HG03460 (cell line): ENCODE data around the gene PARP1.
"Not testable (repeated sequence)": the region's sequence is repeated elsewhere in the genome, so short reads cannot be mapped to it uniquely, and the experiment has no call there.

Experiments
- ATAC-seq: cut with Tn5 transposase; IDR thresholded peaks from one replicate; pipeline ENCODE4 v1.9.1; 2021; ENCODE audit not compliant: unreplicated experiment

Gene PARP1

DNA sequence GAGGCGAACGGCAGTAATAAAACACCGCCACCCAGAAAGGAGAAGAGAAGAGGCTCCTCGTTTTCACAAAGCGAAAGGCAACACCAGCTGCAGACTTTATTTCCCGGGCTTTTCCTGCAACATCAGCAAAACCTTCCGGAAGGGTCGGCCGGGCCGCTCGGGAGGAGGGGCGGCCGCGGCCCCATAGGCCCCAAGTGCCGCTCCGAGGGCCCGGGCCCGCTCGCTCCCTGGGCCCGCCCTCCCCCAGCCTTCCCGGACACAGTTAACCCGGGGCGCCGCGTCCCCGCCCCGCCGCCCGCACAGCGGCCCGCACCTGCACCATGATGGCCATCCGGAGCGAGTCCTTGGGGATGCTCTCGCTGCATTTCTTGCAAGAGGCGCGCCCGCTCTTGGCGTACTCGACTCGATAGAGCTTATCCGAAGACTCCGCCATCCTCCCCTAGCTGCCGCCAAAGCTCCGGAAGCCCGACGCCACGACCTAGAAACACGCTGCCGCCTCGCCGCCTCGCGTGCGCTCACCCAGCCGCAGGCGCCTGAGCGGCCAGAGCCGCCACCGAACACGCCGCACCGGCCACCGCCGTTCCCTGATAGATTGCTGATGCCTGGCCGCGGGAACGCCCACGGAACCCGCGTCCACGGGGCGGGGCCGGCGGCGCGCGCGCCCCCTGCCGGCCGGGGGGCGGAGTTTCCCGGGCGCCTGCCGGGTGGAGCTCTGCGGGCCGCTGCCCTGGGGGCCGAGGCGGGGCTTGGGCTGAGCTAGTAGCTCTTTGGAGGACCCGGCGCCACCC lies at the start of gene PARP1:
PARP1 (minus strand) TSS at position 597 of the 788 bp plus-strand sequence; CDS start at position 433, 164 bp downstream.
- peak; percentile 74 for ATAC-seq

DNA sequence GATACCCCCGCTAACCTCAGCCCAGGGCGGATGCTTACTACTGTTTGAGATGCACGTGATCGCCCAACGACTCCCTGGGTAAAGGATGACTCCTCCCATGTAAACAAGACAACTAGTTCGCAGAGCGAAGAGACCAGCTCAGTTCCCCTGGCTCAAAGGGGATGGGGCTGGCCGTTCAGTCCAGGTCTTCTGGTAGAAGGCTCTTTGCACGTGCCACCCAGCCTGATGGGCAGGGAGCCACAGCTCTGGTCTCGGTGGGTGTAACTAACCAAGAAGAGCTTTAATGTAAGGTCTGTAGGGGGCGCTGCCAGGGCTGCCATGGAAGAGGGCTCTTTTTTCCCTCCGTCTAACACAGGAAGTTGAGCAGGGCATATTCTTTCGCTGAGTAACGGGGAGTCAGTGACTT lies 49.4 kb upstream of the PARP1 start:
- no peak for ATAC-seq

DNA sequence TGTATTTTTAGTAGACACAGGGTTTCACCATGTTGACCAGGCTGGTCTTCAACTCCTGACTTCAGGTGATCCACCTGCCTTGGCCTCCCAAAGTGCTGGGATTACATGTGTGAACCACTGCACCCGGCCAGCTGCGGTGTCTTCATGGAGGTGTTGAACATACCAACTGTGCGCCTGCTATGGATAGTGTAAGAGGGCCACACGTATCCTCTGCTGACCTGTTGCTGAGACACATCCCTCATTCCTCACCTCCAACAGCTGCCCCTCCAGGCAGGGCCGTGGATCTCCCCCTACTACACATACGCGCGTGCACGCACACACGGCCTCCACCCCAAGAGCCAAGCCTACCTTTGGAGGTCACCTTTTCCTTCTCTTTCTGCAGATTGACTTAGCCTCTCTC lies 48.0 kb upstream of the PARP1 start:
- ATAC-seq: no peak

DNA sequence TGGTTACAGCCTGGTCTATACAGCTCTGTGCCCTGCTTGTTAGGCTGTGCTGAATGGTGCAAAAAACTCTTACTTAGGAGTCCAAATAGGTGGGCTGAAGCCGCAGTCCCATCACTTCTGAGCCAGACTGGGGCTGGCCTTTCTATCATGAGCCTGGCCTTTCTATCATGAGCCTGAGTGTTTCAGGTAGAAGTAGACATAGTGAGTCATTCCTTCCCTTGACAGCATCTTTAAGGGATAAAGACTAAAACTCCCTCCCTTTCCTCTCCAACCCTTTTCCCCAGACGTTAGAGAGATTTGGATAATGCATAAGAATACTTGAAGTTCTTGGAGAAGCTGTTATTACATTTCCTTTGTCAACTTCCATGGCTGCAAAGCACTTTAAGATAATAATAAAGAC lies 46.5 kb upstream of the PARP1 start:
- no peak for ATAC-seq

DNA sequence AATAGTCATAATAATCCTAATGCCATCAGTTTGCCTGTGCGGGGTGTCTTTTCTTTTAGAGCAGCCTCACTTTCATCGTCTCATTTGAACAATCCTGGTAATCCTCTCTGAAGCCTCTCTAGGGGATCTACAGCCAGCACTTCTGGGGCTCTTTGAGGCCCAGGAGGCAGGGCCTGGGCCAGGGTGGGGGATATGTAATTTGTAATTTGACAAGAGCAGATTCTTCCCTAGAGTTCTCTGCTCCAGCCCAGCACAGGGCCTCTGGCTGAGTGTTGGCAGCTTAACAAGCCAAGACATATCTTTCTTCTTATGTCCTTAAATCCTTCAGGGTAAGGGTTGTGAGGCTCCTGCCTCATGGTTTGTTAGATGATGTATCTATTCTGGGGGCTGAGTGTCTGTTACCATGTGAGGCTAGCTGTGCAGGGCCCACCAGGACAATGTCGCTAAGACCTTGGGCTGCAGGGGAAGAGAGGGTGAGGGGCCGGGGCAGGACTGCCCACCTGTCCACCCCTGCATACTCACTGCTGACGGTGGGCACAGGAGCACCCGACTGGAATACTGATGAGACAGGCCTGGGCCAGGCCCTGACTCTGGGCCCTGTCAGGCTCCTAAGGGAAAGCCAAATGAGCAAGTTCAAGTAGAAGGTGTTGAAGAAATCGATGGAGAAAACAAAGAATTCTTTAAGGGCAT lies 45.3 kb upstream of the PARP1 start:
- ATAC-seq: no peak

DNA sequence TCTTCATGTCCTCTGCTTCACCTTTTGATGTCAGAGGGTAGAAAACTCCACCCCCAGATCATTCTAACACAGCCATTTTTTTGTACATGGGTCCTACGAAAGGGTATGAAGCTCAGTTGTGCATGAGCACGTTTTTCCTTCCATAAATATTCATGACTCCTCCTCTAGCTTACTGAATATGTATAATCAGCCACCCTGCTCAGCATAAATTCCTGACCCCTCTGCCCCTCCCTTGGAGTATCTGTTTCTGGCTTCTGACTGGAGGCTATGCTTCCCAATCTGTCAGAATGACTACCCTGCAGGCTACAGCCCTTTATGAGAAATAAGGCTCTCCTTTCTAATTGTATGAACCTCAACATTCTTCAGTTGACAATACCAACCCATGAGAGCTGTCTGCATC lies 42.8 kb upstream of the PARP1 start:
- ATAC-seq: no peak

DNA sequence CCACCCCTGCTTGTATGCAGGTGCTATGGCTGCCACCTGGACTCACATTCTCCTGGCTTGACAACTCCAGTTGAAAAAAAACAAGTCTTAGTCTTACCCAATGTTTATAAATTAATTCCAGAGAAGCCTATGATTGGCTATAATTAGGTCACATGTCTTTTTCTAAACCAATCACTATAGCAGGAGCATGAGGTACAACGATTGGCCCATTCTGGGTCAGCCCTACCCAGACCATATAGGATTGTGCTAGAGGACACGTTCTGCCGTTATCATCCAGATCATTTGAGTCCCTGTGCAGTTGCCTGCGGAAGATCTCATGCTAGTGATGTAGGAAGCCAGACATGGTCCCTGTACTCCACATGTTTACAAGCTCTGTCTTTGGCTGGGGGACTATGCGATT lies 41.9 kb upstream of the PARP1 start:
- no peak for ATAC-seq

DNA sequence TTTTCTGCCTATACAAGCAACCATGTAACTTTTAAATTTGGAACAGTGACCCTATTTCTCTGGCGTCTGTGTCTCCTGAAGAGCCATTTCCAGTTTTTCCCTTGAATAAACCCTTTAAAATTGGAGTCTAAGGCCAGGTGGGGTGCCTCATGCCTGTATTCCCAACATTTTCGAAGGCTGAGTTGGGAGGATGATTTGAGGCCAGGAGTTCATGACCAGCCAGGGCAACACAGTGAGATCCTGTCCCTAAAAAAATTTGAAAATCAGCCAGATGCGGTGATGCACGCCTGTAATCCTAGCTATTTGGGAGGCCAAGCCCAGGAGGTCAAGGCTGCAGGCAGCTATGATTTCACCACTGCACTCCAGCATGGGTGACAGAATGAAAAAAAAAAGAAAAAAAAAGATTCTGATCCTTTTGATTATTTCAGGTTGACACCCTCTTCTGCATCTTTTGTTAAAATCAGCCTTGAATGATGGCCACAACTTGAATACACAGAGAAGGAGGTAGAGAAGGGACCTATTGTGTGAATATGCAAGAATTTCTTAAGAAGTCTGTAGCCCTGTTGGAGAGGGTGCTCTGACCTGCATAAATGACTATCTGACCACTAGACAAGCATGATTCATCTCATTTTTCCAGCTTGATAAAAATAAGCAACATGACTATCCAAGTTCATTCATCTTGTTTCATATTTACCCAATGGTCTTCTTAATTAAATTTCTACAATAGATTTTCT lies 40.2 kb upstream of the PARP1 start:
- ATAC-seq: no peak

DNA sequence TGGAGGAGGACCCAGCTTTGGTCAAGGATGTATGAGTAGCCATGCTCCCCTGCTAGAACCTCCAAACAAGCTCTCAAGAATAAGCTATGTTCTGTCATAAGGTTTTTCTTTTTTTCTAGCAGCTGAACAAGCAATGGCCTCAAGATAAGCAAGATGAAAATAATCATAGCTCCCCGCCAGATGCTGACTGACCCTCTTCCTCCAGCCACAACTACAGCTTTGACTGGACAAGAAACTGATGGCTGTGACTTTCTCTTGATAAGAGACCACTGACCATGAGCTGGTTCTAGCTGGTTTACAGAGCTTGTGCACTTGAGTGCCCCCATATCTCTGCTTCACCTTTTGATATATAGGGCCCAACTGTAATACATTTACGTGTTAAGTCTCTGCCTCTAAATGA lies 38.2 kb upstream of the PARP1 start:
- ATAC-seq: no peak

DNA sequence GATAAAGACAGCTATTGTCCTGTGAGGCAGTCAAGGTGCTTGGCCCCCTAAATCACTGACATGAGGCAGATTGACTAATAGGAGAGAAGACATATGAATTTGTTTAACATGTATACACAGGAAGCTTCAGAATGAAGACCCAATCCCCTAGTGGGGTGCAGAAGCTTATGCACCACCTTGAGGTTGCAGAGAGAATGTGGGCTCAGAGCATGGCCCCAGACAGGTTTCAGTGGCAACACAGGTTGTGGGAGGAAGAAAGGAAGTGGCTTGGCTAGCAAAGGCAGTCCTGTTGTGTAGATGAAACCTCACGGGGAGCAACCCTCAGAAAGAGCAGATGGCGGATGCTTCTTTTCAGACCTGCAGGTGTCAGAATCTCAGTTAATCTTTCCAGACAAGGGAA lies 37.0 kb upstream of the PARP1 start:
- peak; percentile 99 for ATAC-seq

DNA sequence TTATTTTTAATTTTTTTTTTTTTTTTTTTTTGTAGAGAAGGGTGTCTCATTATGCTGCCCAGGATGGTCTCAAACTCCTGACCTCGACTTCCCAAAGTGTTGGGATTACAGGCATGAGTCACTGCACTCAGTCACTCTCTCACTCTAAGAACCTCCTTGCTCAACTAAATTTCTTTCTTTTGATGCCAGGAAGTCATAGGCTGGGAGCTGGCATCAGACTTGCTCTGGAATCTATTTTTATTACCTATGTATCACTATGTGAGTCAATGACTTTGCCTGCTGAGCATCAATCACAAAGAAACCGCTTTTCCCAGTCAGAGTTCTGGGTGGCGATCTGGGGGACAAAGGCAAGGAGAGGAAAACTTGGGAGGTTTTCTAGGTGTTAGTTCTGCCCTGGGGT lies 35.5 kb upstream of the PARP1 start:
- ATAC-seq: no peak

DNA sequence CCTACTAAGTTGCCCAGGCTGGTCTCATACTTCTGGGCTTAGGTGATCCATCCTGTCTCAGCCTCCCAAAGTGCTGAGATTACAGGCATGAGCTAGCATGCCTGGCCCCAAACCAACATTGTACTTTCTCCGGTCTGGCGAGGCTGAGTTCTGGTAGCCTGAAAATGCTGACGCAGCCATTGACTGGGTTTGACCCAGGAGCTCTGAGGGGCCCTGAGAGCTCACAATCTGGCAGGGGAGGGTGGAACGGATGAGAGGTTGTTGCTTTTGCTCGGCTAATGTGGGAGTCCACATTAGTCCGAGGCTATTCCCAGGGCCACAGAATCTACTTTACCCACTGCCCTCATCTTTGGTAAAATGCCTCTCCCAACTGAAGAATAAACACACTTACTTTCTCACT lies 35.1 kb upstream of the PARP1 start:
- ATAC-seq: no peak

DNA sequence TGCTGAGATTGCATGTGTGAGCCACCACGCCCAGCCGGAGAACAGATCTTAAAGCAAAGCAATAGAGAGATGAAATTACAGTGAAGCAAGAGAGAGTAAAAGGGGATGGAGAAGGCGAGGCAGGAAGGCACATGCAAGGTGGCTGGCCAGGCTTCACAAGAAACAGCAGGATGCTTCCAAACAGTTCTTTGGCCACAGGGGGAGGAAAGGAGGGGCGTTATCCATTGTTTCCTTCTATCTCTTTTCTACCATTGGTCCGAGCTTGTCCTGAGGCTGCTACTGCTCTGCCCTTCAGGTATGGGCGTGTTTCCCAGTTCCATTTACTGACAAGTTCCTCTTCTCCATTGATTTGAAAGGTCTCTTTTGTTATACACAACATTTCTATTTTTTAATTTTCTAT lies 33.7 kb upstream of the PARP1 start:
- ATAC-seq: no peak

DNA sequence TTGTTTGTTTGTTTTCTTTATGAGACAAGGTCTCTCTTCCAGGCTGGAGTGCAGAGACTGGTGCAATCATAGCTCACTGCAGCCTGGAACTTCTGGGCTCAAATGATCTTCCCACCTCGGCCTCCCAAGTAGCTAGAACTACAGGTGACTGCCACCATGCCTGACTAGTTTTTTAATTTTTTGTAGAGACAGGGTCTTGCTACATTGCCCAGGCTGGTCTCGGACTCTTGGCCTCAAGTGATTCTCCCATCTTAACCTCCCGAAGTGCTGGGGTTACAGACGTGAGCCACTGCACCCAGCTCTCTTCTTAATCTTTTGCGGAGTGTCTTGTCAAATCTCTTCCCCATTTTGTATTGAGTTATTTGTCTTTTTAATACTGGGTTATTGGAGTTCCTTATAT lies 32.6 kb upstream of the PARP1 start:
- no peak for ATAC-seq

DNA sequence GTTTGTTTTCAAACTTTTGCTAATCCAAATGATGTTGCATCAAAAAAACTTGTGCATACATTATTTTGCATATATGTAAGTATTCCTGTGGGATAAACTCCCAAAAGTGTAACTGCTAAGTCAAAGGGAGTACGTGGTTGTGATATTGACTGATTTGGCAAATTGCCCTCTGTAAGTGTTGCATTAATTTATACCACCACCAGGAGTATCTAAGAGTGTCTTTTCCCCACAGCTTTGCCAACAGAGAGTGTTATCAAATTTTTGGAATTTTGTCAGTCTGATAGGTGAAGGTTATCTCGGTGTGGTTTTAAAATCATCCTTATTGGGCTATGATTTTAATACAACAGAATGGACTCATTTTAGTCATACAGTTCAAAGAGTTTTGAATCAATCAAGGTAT lies 30.1 kb upstream of the PARP1 start:
- no peak for ATAC-seq

DNA sequence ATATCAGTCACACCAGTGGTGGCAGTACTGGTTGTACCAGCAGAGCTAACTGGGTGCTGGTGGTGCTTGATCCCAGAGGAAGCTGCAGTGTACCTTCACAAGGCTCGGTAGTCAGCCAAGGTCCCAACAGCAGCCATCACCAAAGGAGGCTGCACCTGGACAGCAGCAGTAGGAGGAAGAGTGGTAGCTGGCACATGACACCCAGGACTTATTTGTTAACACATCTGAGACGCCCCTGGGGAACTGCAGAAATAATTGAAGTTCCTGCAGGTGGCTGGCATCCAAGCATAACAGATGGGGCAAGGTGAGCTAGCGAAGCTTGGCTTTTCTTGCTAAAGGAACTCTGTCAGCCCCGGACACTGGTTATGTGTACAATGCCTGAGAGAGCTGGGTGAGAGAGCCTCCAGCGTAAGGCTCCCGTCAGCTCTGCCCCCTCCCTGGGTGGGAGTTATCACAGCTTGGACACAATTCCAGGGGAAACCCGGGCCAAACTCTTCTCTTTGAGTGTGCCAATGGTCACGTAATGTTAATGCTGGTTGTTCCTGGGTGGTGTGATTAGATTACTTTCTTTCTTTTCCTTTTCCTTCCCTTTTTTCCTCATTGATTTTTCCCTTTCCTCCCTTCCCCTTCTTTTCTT lies 29.1 kb upstream of the PARP1 start:
- ATAC-seq: no peak

DNA sequence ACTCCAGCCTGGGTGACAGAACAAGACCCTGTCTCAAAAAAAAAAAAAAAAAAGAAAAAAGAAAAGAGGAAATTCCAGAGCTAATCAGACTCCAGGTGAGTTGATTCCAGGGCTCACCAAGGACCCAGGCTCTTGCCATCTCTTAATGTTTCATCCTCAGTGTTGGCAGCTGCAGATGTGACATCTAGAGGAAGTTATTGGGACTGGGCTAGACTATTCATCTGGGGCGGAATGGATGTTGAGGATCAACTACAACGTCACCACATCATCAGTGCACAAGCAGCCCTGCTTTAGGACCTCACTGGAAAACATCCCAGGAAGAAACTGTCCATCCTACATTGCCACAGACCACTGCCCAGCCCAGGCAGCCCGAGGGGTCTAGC lies 28.6 kb upstream of the PARP1 start:
- ATAC-seq: no peak

DNA sequence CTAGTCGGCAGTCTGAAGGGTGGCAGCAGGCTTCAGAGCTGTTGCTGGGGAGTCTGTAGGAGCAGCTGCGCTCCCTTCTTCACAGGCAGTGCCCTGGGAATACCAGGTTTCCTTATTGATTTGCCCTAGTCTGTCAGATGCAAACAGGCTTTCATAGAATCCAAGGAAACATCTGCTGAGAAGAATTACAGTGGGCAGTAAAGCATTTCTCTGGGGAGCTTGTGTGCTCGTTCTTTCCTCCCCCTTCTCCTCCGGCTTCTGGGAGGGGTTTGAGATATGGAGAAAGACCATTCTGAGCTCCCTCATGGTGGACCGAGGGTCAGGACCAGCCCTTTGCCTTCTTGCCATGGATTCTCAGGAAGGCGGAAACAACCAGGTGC lies 25.4 kb upstream of the PARP1 start:
- no peak for ATAC-seq

DNA sequence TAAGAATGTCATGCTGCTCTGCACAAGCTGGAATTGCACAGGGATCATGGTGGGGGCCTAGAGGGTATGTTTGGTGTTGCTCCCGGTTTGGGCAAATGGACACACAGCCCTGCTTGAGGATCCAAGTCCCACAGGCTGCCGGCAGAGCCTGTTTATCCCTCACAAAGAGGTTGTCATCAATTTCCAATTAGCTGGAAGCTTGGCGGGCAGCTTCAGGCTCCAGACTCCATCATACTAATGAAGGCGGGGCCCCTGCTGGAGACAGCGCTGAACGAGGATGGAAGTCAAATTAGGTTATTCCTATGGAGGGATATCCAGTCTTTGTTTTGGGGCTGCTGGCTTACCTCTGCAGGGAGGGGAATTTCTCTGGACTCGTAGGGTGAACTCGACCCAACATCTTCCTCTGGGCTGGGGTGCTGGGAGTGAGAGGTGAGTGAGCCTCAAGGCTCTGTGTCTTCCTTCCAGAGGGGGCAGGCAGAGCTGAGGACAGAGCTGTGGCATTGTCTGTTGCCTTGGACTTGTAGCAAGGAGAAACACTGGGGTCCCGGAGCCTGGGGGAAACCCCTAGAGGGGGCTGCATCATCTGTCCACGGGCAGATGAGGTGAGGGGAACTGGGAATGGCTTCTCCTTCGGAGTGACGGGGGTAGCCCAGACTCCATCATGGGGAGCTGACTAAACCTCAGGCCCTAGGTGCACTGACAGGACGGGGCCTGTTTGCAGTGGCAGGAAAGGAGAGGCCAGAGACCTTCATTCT lies 24.9 kb upstream of the PARP1 start:
- no peak for ATAC-seq

DNA sequence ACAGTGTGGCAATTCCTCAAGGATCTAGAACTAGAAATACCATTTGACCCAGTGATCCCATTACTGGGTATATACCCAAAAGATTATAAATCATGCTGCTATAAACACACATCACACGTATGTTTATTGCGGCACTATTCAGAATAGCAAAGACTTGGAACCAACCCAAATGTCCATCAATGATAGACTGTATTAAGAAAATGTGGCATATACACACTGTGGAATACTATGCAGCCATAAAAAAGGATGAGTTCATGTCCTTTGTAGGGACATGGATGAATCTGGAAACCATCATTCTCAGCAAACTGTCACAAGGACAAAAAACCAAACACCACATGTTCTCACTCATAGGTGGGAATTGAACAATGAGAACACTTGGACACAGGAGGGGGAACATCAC lies 24.0 kb upstream of the PARP1 start:
- not testable (repeated sequence) for ATAC-seq
